Measurements from ENCODE around the gene CIDEA. TPM values are rescaled to one million over a fixed set of nuclear protein-coding genes. Genes with fewer than 3 reads are reported as not detected.
A peak's percentile ranks its signal among the peaks of the same experiment; 100 is the strongest.

CIDEA gene
- total RNA-seq, 2 experiments from 2014 or later, result not detected

DNA sequence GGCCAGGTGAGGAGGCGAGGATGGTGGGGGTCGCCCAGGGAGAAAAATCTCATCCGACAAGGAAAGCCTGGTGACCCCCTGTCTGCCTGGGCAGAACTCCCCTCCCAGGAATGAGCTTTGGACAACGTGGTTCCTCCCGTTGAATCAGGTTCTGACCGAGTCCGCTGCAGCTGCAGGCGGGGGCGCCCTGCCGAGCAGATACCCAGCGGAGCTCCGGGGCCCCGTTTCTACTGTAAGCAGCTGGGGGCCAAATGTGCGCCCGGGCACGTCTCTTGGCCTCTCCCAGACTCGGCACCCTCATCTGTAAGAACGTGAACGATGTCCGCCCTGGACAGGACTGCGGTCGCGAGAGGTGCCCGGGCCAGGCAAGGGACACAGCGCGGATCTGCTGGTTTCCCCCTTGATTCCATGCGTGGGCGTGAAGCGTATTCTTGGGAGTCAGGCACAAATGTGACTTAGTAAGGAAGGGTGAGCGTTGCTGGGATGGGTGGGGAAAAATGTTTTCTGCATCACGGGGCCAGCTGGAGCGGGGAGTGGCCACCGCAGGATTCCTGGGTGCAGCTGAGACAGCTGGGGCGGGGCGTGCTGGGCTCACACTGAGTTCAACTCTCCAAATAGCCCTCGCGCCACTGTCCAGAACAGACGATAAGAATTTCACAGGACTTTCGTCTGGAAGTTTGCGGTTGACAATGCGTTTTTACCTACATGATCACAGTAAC is 33.7 kb downstream of the CIDEA start:
- POLR2A ChIA-PET, result no interaction called here
- Mint-ChIP-seq H3K27me3 (peaks cover 47% of the 10 kb centered on the region), H3K9me3 (no peaks in the 10 kb centered on the region), H3K4me3 (peak overlapping the region; percentile 25), H3K36me3 (no peaks in the 10 kb centered on the region), H3K27ac (no peak overlapping the region), H3K4me1 (peaks cover 2% of the 10 kb centered on the region)
- no peak for ATAC-seq (ENCODE audit: low read depth)
- DNase-seq, result no peak

- Mint-ChIP-seq H3K36me3 (no peaks in the 10 kb centered on the region), H3K27me3 (peaks cover 46% of the 10 kb centered on the region), H3K27ac (no peak overlapping the region), H3K4me1 (peaks cover 2% of the 10 kb centered on the region), H3K4me3 (no peak overlapping the region), H3K9me3 (no peaks in the 10 kb centered on the region)
- POLR2A ChIA-PET, result no interaction called here
- no peak for DNase-seq
- no peak for ATAC-seq (ENCODE audit: low read depth)
Measured at GRCh38 chr18:12288403-12288755, 34.2 kb downstream of the CIDEA start.

- Mint-ChIP-seq H3K36me3 (no peaks in the 10 kb centered on the region), H3K27me3 (peaks cover 46% of the 10 kb centered on the region), H3K4me3 (no peak overlapping the region), H3K9me3 (no peaks in the 10 kb centered on the region), H3K27ac (no peak overlapping the region), H3K4me1 (peaks cover 2% of the 10 kb centered on the region)
- DNase-seq (no peak), ATAC-seq (ENCODE audit: low read depth) (no peak)
- POLR2A ChIA-PET, result no interaction called here
Measured at GRCh38 chr18:12290086-12290485, 35.9 kb downstream of the CIDEA start.

DNA sequence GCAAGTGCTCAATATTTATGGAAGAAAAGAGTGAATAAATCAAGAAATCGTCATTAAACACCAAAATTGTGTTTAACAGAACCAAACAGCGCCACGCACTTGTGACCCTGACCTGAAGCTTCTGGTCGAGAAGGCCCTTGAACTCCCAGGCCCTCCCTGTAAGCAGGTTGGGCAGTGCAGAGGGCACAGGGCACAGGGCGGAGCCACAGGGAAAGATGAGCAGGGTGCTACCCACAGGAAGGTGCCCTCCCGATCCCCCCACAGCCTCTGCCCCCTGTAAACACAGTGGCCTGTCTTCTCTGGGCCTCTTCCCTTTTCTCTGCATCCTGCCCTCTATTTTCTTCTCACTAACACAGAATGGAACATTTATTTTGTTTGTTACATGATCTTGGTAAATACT is 37.0 kb downstream of the CIDEA start:
- no peaks in the 10 kb centered on the region for H3K9me3 Mint-ChIP-seq
- DNase-seq, result no peak
- POLR2A ChIA-PET, result no interaction called here
- no peaks in the 10 kb centered on the region for H3K36me3 Mint-ChIP-seq
- peaks cover 2% of the 10 kb centered on the region for H3K4me1 Mint-ChIP-seq
- no peak overlapping the region for H3K27ac Mint-ChIP-seq
- peaks cover 37% of the 10 kb centered on the region for H3K27me3 Mint-ChIP-seq
- H3K4me3 Mint-ChIP-seq, result no peak overlapping the region
- ATAC-seq (ENCODE audit: low read depth), result no peak

DNA sequence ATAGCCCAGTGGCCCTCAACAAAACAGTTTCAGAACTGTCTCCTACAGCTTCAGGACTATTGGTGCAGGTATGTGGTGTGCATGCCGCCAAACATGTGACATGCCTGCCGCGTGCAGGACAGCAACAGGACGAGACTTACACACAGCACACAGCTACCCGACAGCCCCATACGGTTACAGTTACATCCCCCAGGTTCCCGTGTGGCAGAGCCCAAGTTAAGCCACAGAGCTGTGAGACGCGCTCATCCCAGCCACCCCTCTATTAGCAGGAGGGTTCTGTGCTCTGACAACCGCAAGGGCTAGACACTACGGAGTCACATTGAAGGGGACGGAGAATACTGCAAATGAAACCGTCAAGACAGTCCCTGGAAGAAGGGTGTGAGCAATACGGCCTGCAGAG is 37.5 kb downstream of the CIDEA start:
- Mint-ChIP-seq H3K4me1 (peaks cover 2% of the 10 kb centered on the region), H3K4me3 (no peak overlapping the region), H3K27me3 (peaks cover 32% of the 10 kb centered on the region), H3K9me3 (no peaks in the 10 kb centered on the region), H3K36me3 (no peaks in the 10 kb centered on the region), H3K27ac (no peak overlapping the region)
- DNase-seq (no peak), ATAC-seq (ENCODE audit: low read depth) (no peak)
- POLR2A ChIA-PET, result no interaction called here

DNA sequence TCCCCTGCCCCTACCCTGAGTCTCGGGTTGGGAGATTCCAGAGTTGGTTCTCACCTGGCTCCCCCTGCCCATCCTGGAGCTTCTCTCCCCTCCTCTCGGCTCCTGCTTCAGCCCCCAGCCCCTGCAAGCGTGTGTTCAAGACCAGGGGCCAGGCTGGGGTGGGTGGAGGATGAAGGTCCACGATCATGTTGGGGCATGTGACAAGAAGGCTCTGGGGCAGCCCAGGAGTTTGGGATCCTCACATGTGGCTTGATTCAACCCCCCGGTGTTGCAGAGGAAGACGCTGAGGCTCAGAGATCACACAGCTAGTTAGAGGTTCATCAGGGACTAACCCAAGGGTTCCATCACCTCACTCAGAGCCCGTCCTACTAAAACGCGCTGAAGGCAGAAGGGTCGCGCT is 39.7 kb downstream of the CIDEA start:
- no peak for ATAC-seq (ENCODE audit: low read depth)
- peaks cover 2% of the 10 kb centered on the region for H3K9me3 Mint-ChIP-seq
- no peaks in the 10 kb centered on the region for H3K36me3 Mint-ChIP-seq
- POLR2A ChIA-PET, result no interaction called here
- DNase-seq, result no peak
- H3K4me3 Mint-ChIP-seq, result no peak overlapping the region
- peaks cover 15% of the 10 kb centered on the region for H3K27me3 Mint-ChIP-seq
- no peak overlapping the region for H3K27ac Mint-ChIP-seq
- no peaks in the 10 kb centered on the region for H3K4me1 Mint-ChIP-seq

GRCh38 chr18:12295389-12296086 is 41.4 kb downstream of the CIDEA start:
- H3K27me3 Mint-ChIP-seq, result peaks cover 17% of the 10 kb centered on the region
- H3K27ac Mint-ChIP-seq, result no peak overlapping the region
- no peak for DNase-seq
- POLR2A ChIA-PET, result interaction anchor here (0.6 kb wide), 1 partner anchor 158 kb away, joined by 4 read pairs; no protein-coding TSS in a partner anchor
- H3K4me3 Mint-ChIP-seq, result no peak overlapping the region
- H3K9me3 Mint-ChIP-seq, result peaks cover 2% of the 10 kb centered on the region
- no peaks in the 10 kb centered on the region for H3K36me3 Mint-ChIP-seq
- no peaks in the 10 kb centered on the region for H3K4me1 Mint-ChIP-seq
- no peak for ATAC-seq (ENCODE audit: low read depth)

DNA sequence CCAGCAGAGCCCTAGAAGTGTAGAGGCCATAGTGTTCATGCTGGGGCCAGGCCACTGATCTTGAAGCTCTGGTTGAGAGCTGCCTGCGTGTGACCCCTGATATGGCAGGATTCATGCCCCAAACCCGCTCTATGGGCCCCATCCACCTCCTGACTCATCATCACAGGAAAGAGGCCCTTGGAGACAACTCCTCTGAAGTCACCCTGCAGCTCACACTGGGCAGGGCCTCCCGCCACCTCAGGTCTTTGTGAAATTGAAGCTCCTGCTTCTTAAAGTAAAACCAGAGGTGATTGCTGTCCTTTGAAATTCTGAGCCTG is 41.9 kb downstream of the CIDEA start:
- no peak for ATAC-seq (ENCODE audit: low read depth)
- Mint-ChIP-seq H3K27ac (no peak overlapping the region), H3K9me3 (peaks cover 2% of the 10 kb centered on the region), H3K4me1 (no peaks in the 10 kb centered on the region), H3K4me3 (no peak overlapping the region), H3K27me3 (peaks cover 17% of the 10 kb centered on the region), H3K36me3 (no peaks in the 10 kb centered on the region)
- DNase-seq, result no peak
- POLR2A ChIA-PET, result interaction anchor here (0.6 kb wide), 1 partner anchor 157 kb away, joined by 4 read pairs; no protein-coding TSS in a partner anchor

DNA sequence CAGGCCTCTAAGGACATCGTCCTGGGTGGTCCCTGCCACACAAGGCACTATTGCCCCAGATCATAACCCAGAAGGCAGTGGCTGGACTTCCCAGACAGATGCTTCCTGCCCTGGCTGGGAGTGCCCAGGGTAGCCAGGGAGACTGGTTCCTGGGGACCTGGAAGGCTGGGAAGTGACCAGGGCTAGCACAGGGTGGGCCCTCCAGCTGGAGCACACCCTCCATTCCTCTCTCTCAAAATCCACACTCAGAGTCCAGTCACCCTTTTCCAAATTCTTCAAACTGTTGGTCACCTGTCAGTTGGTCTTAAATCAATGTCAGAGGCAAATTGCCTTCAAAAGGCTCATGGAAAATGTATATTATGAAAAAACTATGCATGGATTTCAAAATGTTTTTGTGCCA is 42.3 kb downstream of the CIDEA start:
- Mint-ChIP-seq H3K27ac (no peak overlapping the region), H3K4me1 (no peaks in the 10 kb centered on the region), H3K4me3 (no peak overlapping the region), H3K9me3 (peaks cover 2% of the 10 kb centered on the region), H3K27me3 (peaks cover 17% of the 10 kb centered on the region), H3K36me3 (no peaks in the 10 kb centered on the region)
- POLR2A ChIA-PET, result interaction anchor here (0.6 kb wide), 1 partner anchor 157 kb away, joined by 4 read pairs; no protein-coding TSS in a partner anchor
- DNase-seq, result no peak
- ATAC-seq (ENCODE audit: low read depth), result no peak

DNA sequence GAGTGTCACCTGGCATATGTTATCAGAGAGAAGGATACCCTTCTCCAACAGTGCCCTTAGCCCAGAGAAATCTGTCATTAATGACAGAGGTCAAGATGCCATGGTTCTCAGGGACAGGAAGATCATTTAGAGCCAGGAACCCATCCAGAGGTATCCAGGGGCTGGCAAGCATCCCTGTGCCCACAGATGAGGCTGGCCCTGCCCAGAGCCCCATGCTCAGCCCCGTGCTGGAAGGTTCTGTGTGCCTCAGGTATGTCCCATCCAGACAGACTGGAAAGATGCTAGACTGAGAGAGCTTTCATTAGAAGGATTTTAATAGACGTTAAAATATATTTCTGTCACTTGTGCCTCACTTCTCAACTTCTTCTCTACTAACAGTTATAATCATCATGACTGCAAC is 45.7 kb downstream of the CIDEA start:
- H3K9me3 Mint-ChIP-seq, result peaks cover 2% of the 10 kb centered on the region
- peaks cover 15% of the 10 kb centered on the region for H3K27me3 Mint-ChIP-seq
- H3K4me3 Mint-ChIP-seq, result no peak overlapping the region
- no peaks in the 10 kb centered on the region for H3K4me1 Mint-ChIP-seq
- POLR2A ChIA-PET, result no interaction called here
- H3K27ac Mint-ChIP-seq, result no peak overlapping the region
- ATAC-seq (ENCODE audit: low read depth), result no peak
- no peaks in the 10 kb centered on the region for H3K36me3 Mint-ChIP-seq
- DNase-seq, result no peak

DNA sequence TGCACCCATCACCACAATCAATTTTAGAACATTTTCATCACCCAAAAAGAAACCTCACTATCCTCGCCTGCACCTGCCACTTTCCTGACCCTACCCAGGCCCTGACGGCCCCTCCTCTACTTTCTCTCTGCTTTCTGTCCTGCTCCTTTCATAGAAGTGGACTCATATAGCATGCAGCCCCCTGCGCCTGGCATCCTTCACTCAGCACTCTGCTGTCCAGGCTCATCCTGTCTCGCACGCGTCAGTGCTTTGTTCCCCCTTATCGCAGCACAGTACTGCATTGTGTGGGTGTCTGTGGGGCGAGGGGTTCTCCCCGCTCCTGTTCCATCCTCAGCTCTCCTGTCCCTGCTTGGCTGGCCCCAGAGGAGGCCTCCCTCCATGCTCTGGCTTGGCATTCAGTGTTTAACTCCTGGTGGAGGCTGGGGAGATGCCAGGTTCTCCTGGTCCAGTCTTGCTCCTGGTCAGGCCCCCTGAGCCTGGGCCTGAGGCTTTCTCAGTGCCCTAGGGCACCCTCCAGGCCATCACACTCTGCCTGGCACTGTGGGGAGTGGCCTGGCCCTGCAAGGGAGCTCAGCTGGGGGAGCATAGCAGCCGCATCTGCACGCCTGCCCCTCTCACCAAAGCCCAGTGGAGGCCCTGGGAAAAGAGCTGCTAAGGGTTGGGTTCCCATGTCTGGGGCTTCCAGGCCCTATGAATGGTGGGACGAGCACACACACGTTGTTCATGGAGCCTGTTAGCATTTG is 47.3 kb downstream of the CIDEA start:
- ATAC-seq (ENCODE audit: low read depth) (no peak), DNase-seq (no peak)
- H3K4me1 Mint-ChIP-seq, result no peaks in the 10 kb centered on the region
- no peaks in the 10 kb centered on the region for H3K36me3 Mint-ChIP-seq
- POLR2A ChIA-PET, result no interaction called here
- peaks cover 2% of the 10 kb centered on the region for H3K9me3 Mint-ChIP-seq
- peak overlapping the region; percentile 44 for H3K27ac Mint-ChIP-seq
- H3K27me3 Mint-ChIP-seq, result peaks cover 27% of the 10 kb centered on the region
- H3K4me3 Mint-ChIP-seq, result no peak overlapping the region

- H3K4me3 Mint-ChIP-seq, result no peak overlapping the region
- peaks cover 2% of the 10 kb centered on the region for H3K9me3 Mint-ChIP-seq
- DNase-seq (no peak), ATAC-seq (ENCODE audit: low read depth) (no peak)
- POLR2A ChIA-PET, result no interaction called here
- H3K27me3 Mint-ChIP-seq, result peaks cover 38% of the 10 kb centered on the region
- peaks cover 4% of the 10 kb centered on the region for H3K4me1 Mint-ChIP-seq
- H3K27ac Mint-ChIP-seq, result no peak overlapping the region
- H3K36me3 Mint-ChIP-seq, result no peaks in the 10 kb centered on the region
Measured at GRCh38 chr18:12302391-12303147, 48.4 kb downstream of the CIDEA start.

GRCh38 chr18:12304351-12305210 is 50.4 kb downstream of the CIDEA start:
- H3K9me3 Mint-ChIP-seq, result peaks cover under 1% of the 10 kb centered on the region
- ATAC-seq (ENCODE audit: low read depth) (no peak), DNase-seq (no peak)
- H3K27me3 Mint-ChIP-seq, result peaks cover 41% of the 10 kb centered on the region
- H3K4me1 Mint-ChIP-seq, result peaks cover 7% of the 10 kb centered on the region
- H3K27ac Mint-ChIP-seq, result no peak overlapping the region
- POLR2A ChIA-PET, result no interaction called here
- H3K4me3 Mint-ChIP-seq, result no peak overlapping the region
- peaks cover 2% of the 10 kb centered on the region for H3K36me3 Mint-ChIP-seq
